ENCODE measurements around the gene GNG12. TPM values are rescaled to one million over a fixed set of nuclear protein-coding genes. Genes with fewer than 3 reads are reported as not detected.

GNG12 gene
- total RNA-seq, 1 donor from 2014 or later = 23.2 TPM

- peak overlapping the region; percentile 97 for H3K4me3 Mint-ChIP-seq
- peaks cover 14% of the 10 kb centered on the region for H3K27me3 Mint-ChIP-seq
- H3K4me1 Mint-ChIP-seq (ENCODE audit: unreplicated experiment) = peaks cover 13% of the 10 kb centered on the region
- H3K27ac Mint-ChIP-seq = peak overlapping the region; percentile 50
- TF ChIP-seq, protein P1, sequence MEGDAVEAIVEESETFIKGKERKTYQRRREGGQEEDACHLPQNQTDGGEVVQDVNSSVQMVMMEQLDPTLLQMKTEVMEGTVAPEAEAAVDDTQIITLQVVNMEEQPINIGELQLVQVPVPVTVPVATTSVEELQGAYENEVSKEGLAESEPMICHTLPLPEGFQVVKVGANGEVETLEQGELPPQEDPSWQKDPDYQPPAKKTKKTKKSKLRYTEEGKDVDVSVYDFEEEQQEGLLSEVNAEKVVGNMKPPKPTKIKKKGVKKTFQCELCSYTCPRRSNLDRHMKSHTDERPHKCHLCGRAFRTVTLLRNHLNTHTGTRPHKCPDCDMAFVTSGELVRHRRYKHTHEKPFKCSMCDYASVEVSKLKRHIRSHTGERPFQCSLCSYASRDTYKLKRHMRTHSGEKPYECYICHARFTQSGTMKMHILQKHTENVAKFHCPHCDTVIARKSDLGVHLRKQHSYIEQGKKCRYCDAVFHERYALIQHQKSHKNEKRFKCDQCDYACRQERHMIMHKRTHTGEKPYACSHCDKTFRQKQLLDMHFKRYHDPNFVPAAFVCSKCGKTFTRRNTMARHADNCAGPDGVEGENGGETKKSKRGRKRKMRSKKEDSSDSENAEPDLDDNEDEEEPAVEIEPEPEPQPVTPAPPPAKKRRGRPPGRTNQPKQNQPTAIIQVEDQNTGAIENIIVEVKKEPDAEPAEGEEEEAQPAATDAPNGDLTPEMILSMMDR (conservative IDR thresholded peaks at IDR 0.05) = no peak
- DNase-seq (ENCODE audit: extremely low spot score, unreplicated experiment) = no peak
- no peaks in the 10 kb centered on the region for H3K36me3 Mint-ChIP-seq
- no peaks in the 10 kb centered on the region for H3K9me3 Mint-ChIP-seq
These were observed 1.1 kb upstream of the GNG12 start for GRCh38 chr1:67834246-67834877.

GRCh38 chr1:67833602-67833940 lies 304 bp upstream of the GNG12 start:
- TF ChIP-seq, protein P1 (conservative IDR thresholded peaks at IDR 0.05) = no peak
- DNase-seq (ENCODE audit: extremely low spot score, unreplicated experiment) = no peak

DNA sequence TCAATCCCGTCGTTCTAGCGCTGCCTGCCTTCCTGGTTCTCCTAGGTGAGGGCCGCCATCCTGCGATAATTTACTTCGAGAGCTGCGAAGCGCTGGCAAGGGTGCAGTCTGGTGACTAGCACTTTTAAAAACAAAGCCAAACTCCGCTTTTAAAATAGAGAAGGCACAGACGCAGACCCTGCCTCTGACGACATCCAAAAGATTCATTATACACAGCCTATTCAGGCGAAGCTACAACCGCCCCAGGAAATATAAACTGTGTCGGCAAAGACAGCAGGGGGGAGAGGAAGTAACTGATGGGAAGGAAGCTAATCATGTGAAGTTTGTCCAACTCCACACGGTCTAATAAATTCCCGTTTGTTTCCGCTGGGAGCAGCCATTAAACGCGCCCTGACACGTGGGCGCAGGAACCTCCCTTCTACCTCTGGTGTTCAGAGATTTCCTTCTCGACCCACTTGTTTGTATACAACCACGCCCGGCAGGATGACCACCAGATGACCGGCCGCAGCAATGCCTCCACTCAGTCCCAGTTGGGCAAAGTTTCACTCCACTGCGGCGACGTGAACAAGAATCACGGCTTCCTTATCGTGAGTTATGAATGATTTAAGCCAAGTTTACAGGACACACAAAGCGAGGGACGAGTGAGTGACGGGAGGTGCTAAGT lies 1.3 kb downstream of the GNG12 start:
- Mint-ChIP-seq H3K4me1 (ENCODE audit: unreplicated experiment) (peaks cover 8% of the 10 kb centered on the region), H3K27me3 (peaks cover 14% of the 10 kb centered on the region), H3K4me3 (peak overlapping the region; percentile 97), H3K9me3 (no peaks in the 10 kb centered on the region), H3K36me3 (peaks cover 2% of the 10 kb centered on the region), H3K27ac (peak overlapping the region; percentile 97)
- no peak for DNase-seq (ENCODE audit: extremely low spot score, unreplicated experiment)
- TF ChIP-seq, protein P1 (conservative IDR thresholded peaks at IDR 0.05) = no peak

More at GRCh38 chr1:67833602-67833940, 304 bp upstream of the GNG12 start:
- H3K4me3 Mint-ChIP-seq = peak overlapping the region; percentile 97
- H3K36me3 Mint-ChIP-seq = no peaks in the 10 kb centered on the region
- no peaks in the 10 kb centered on the region for H3K9me3 Mint-ChIP-seq
- peaks cover 13% of the 10 kb centered on the region for H3K4me1 Mint-ChIP-seq (ENCODE audit: unreplicated experiment)
- H3K27me3 Mint-ChIP-seq = peaks cover 14% of the 10 kb centered on the region
- no peak overlapping the region for H3K27ac Mint-ChIP-seq

DNA sequence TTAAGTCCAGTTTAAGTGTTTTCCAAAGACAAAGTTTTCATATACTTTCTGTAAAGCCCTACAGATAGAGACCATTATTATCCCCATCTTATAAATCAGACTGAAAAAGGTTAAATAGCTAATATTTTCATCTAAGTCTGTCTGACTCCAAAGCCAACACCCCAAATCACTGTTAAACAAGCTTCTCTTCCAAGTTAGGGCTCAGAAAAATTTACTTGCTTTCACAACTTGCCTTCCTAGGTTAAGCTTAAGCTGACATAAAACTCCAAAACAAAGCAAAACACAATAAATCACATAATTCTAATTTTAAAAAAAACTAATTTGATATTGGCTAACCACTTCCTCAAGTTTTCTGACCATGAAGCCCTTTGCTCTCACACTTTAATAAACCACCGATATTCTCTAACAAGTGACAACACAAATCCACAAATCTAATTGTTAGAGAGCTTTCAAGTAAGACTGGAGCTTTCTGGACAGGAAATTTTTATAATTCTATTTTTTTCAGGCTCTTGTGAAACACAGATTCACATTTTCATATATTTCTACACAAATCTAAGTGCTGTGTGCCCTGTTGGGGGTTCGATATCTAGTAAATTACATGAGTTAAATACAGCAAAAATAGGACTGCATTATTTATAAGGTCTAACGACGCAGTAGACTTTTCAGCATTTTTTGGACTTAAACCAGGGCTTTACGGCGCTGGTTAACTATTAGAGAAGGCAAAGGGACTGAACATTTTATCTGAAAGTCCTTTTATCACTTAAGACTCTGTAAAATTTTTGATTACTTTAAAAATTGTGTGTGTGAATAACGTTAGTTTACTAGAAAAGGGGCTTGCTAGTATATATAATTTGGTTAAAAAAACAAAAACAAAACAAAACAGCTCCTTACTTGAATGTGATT lies 2.1 kb downstream of the GNG12 start:
- Mint-ChIP-seq H3K4me1 (ENCODE audit: unreplicated experiment) (peaks cover 4% of the 10 kb centered on the region), H3K4me3 (peak overlapping the region; percentile 97), H3K27ac (peak overlapping the region; percentile 97), H3K9me3 (no peaks in the 10 kb centered on the region), H3K36me3 (peaks cover 4% of the 10 kb centered on the region), H3K27me3 (peaks cover 14% of the 10 kb centered on the region)
- no peak for DNase-seq (ENCODE audit: extremely low spot score, unreplicated experiment)
- TF ChIP-seq, protein P1 (conservative IDR thresholded peaks at IDR 0.05) = no peak

DNA sequence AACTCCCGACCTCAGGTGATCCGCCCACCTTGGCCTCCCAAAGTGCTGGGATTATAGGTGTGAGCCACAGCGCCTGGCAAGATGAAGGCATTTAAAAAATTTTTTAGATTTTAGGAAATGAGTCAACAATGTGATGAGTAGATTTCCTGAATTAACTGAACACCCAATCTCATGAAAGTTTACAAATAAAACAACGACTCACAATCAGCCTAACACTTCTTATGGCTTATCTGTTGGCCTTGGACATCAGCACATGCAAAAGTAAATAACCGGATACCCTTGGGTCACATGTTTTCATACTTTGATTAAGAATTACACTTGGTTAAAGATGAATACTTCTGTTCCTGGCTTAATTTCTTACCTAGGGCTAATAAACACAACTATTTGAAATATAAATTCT lies 3.0 kb downstream of the GNG12 start:
- Mint-ChIP-seq H3K27me3 (peaks cover 14% of the 10 kb centered on the region), H3K27ac (no peak overlapping the region), H3K4me3 (no peak overlapping the region), H3K4me1 (ENCODE audit: unreplicated experiment) (peaks cover 4% of the 10 kb centered on the region), H3K36me3 (peaks cover 4% of the 10 kb centered on the region), H3K9me3 (no peaks in the 10 kb centered on the region)
- DNase-seq (ENCODE audit: extremely low spot score, unreplicated experiment) = no peak
- TF ChIP-seq, protein P1 (conservative IDR thresholded peaks at IDR 0.05) = no peak
